GM21619 (cell line): Measurements from ENCODE around the gene FRMD4A.

Experiments
- ATAC-seq: cut with Tn5 transposase; IDR thresholded peaks from one replicate; pipeline ENCODE4 v1.9.1; 2021; ENCODE audit not compliant: unreplicated experiment

FRMD4A gene

GRCh38 chr10:13893926-13894325 lies 436.8 kb downstream of the FRMD4A start:
- no peak for ATAC-seq

- no peak for ATAC-seq
Observed at GRCh38 chr10:13892871-13893270, 437.9 kb downstream of the FRMD4A start.

- no peak for ATAC-seq
Observed at GRCh38 chr10:13892001-13892491, 438.7 kb downstream of the FRMD4A start.

GRCh38 chr10:13891128-13892000 lies 439.4 kb downstream of the FRMD4A start:
- ATAC-seq = no peak

GRCh38 chr10:13890233-13891127 lies 440.2 kb downstream of the FRMD4A start:
- no peak for ATAC-seq

- no peak for ATAC-seq
Observed at GRCh38 chr10:13887761-13888160, 443.0 kb downstream of the FRMD4A start.

GRCh38 chr10:13885238-13885990 lies 445.3 kb downstream of the FRMD4A start:
- no peak for ATAC-seq

- ATAC-seq = no peak
Observed at GRCh38 chr10:13883636-13884444, 446.9 kb downstream of the FRMD4A start.

GRCh38 chr10:13882119-13882711 lies 448.5 kb downstream of the FRMD4A start:
- ATAC-seq = no peak

- ATAC-seq = no peak
Observed at GRCh38 chr10:13880760-13881159, 450.0 kb downstream of the FRMD4A start.

- no peak for ATAC-seq
Observed at GRCh38 chr10:13877154-13877909, 453.4 kb downstream of the FRMD4A start.

- ATAC-seq = no peak
Observed at GRCh38 chr10:13873196-13873595, 457.5 kb downstream of the FRMD4A start.

GRCh38 chr10:13872411-13872810 lies 458.3 kb downstream of the FRMD4A start:
- no peak for ATAC-seq

- no peak for ATAC-seq
Observed at GRCh38 chr10:13871776-13872175, 458.9 kb downstream of the FRMD4A start.

- ATAC-seq = no peak
Observed at GRCh38 chr10:13871011-13871410, 459.7 kb downstream of the FRMD4A start.

GRCh38 chr10:13869295-13869664 lies 461.4 kb downstream of the FRMD4A start:
- ATAC-seq = no peak

GRCh38 chr10:13868528-13869294 lies 462.0 kb downstream of the FRMD4A start:
- no peak for ATAC-seq

- no peak for ATAC-seq
Observed at GRCh38 chr10:13867822-13868221, 462.9 kb downstream of the FRMD4A start.
